H9 (cell line): ENCODE data around the gene NACC1. TPM values are rescaled to one million over a fixed set of nuclear protein-coding genes. Genes with fewer than 3 reads are reported as not detected.
A peak's percentile ranks its signal among the peaks of the same experiment; 100 is the strongest.

Experiments used
- DNase-seq: peaks from one replicate; pipeline ENCODE4 v3.0.0-alpha.2; 2017
- H2AFZ ChIP-seq: one replicate; pipeline ENCODE4 v1.6.1; 2013; ENCODE audit warnings: mild to moderate bottlenecking, low read length, control low read depth, moderate library complexity
- H2AK5ac ChIP-seq: 2 replicates; pipeline ENCODE4 v1.6.1; 2013; ENCODE audit warnings: low read length, control low read depth, mixed read lengths; ENCODE audit not compliant: insufficient read length
- H2BK120ac ChIP-seq: one replicate; pipeline ENCODE4 v1.6.1; 2013; ENCODE audit warnings: low read depth, mild to moderate bottlenecking, low read length, control low read depth, inconsistent platforms; ENCODE audit not compliant: poor library complexity, severe bottlenecking
- H2BK12ac ChIP-seq: 2 replicates; pipeline ENCODE4 v1.6.1; 2013; ENCODE audit warnings: low read length, control low read depth, mixed read lengths, low read depth; ENCODE audit not compliant: insufficient read length
- H2BK15ac ChIP-seq: 2 replicates; pipeline ENCODE4 v1.6.1; 2013; ENCODE audit warnings: low read depth, low read length, control low read depth
- H2BK20ac ChIP-seq: one replicate; pipeline ENCODE4 v1.6.1; 2013; ENCODE audit warnings: low read depth, mild to moderate bottlenecking, low read length, control low read depth, inconsistent platforms; ENCODE audit not compliant: poor library complexity, severe bottlenecking
- H2BK5ac ChIP-seq: 2 replicates; pipeline ENCODE4 v1.6.1; 2013; ENCODE audit warnings: low read length, control low read depth, mixed read lengths; ENCODE audit not compliant: insufficient read length
- H3K14ac ChIP-seq: 2 replicates; pipeline ENCODE4 v1.6.1; 2013; ENCODE audit warnings: low read length, control low read depth; ENCODE audit not compliant: insufficient read depth
- H3K18ac ChIP-seq: 2 replicates; pipeline ENCODE4 v1.6.1; 2013; ENCODE audit warnings: low read depth, mild to moderate bottlenecking, mixed read lengths, low read length, control low read depth; ENCODE audit not compliant: insufficient read length
- H3K23ac ChIP-seq: 2 replicates; pipeline ENCODE4 v1.6.1; 2013; ENCODE audit warnings: low read length, control low read depth, mixed read lengths, low read depth; ENCODE audit not compliant: insufficient read length
- H3K23me2 ChIP-seq: 2 replicates; pipeline ENCODE4 v1.6.1; 2013; ENCODE audit warnings: low read depth, mild to moderate bottlenecking, mixed read lengths, low read length, control low read depth; ENCODE audit not compliant: insufficient read length, poor library complexity, severe bottlenecking
- H3K27ac ChIP-seq: 2 replicates; pipeline ENCODE4 v1.5.1; 2013; ENCODE audit warnings: low read length, control low read depth, mixed read lengths, low read depth; ENCODE audit not compliant: insufficient read length
- H3K27me3 ChIP-seq: 2 replicates; pipeline ENCODE4 v1.6.1; 2013; ENCODE audit warnings: low read length, control low read depth, inconsistent platforms; ENCODE audit not compliant: insufficient read depth
- H3K4ac ChIP-seq: 2 replicates; pipeline ENCODE4 v1.6.1; 2013; ENCODE audit warnings: low read depth, mild to moderate bottlenecking, control low read depth, inconsistent platforms, low read length, moderate library complexity
- H3K4me1 ChIP-seq: 2 replicates; pipeline ENCODE4 v1.6.1; 2013; ENCODE audit warnings: low read length, control low read depth, inconsistent platforms; ENCODE audit not compliant: insufficient read depth
- H3K4me2 ChIP-seq: 2 replicates; pipeline ENCODE4 v1.6.1; 2013; ENCODE audit warnings: low read length, control low read depth, mixed read lengths; ENCODE audit not compliant: insufficient read length, insufficient read depth
- H3K56ac ChIP-seq: 2 replicates; pipeline ENCODE4 v1.6.1; 2013; ENCODE audit warnings: low read depth, mild to moderate bottlenecking, mixed read lengths, low read length, control low read depth; ENCODE audit not compliant: insufficient read length
- H3K79me1 ChIP-seq: 2 replicates; pipeline ENCODE4 v1.6.1; 2013; ENCODE audit warnings: low read depth, mild to moderate bottlenecking, moderate library complexity, low read length, control low read depth, inconsistent platforms; ENCODE audit not compliant: insufficient read depth, poor library complexity, severe bottlenecking
- H3K79me2 ChIP-seq: 2 replicates; pipeline ENCODE4 v1.6.1; 2013; ENCODE audit warnings: low read length, control low read depth, inconsistent platforms; ENCODE audit not compliant: insufficient read depth
- H3K9ac ChIP-seq: 2 replicates; pipeline ENCODE4 v1.6.1; 2013; ENCODE audit warnings: low read length, control low read depth, mixed read lengths; ENCODE audit not compliant: insufficient read length; ENCODE audit errors: extremely low read depth
- H3K9me3 ChIP-seq: one replicate; pipeline ENCODE4 v1.6.1; 2013; ENCODE audit warnings: low read depth, low read length, inconsistent platforms; ENCODE audit not compliant: control insufficient read depth
- H3T11ph ChIP-seq: one replicate; pipeline ENCODE4 v1.6.1; 2013; ENCODE audit warnings: mild to moderate bottlenecking, low read length, control low read depth, inconsistent platforms
- H4K20me1 ChIP-seq: one replicate; pipeline ENCODE4 v1.6.1; 2013; ENCODE audit not compliant: control insufficient read depth, insufficient read length, insufficient read depth
- H4K5ac ChIP-seq: 2 replicates; pipeline ENCODE4 v1.6.1; 2013; ENCODE audit warnings: low read depth, mild to moderate bottlenecking, mixed read lengths, low read length, control low read depth; ENCODE audit not compliant: insufficient read length
- H4K8ac ChIP-seq: replicated peaks from 2 replicates; pipeline ENCODE4 v1.6.1; 2013; ENCODE audit warnings: low read length, control low read depth, mixed read lengths, low read depth; ENCODE audit not compliant: insufficient read length
- H4K91ac ChIP-seq: 2 replicates; pipeline ENCODE4 v1.6.1; 2013; ENCODE audit warnings: low read depth, mild to moderate bottlenecking, moderate library complexity, mixed read lengths, low read length, control low read depth; ENCODE audit not compliant: insufficient read length
- H3K27ac Mint-ChIP-seq, 3 experiments: 2 replicates in 2 of 3; 3 replicates in 1 of 3; pipeline ENCODE4 v1.8.0; 2020 to 2021; ENCODE audit warnings: mixed read lengths in 3 of 3, mild to moderate bottlenecking in 1 of 3, moderate library complexity in 1 of 3
- H3K27me3 Mint-ChIP-seq: 2 replicates; pipeline ENCODE4 v1.8.0; 2021; ENCODE audit warnings: low read depth, mild to moderate bottlenecking, moderate library complexity, mixed read lengths
- H3K36me3 Mint-ChIP-seq, 3 experiments: 2 replicates in 2 of 3; 3 replicates in 1 of 3; pipeline ENCODE4 v1.8.0; 2020 to 2021; ENCODE audit warnings: low read depth in 3 of 3, mixed read lengths in 3 of 3; ENCODE audit not compliant: insufficient read depth in 1 of 3
- H3K4me1 Mint-ChIP-seq, 2 experiments: 2 replicates each; pipeline ENCODE4 v1.8.0; 2020; ENCODE audit warnings: mixed read lengths in 2 of 2
- H3K4me3 Mint-ChIP-seq, 2 experiments: 2 replicates in 1 of 2; 3 replicates in 1 of 2; pipeline ENCODE4 v1.8.0; 2020 to 2021; ENCODE audit warnings: mild to moderate bottlenecking in 2 of 2, mixed read lengths in 2 of 2, moderate library complexity in 1 of 2
- H3K9me3 Mint-ChIP-seq, 2 experiments: 2 replicates in 1 of 2; 3 replicates in 1 of 2; pipeline ENCODE4 v1.8.0; 2020; ENCODE audit warnings: mild to moderate bottlenecking in 2 of 2, mixed read lengths in 2 of 2, moderate library complexity in 1 of 2
- CTCF ChIP-seq: fragments of 200-600 bp; sonication (generic); conservative IDR thresholded peaks from 3 replicates; pipeline ENCODE4 v1.8.0; 2021; ENCODE audit warnings: antibody characterized with exemption, mild to moderate bottlenecking
- WGBS: extraction: QIAGEN DNeasy Blood & Tissue Kit; methylation state at CpG from one replicate; pipeline ENCODE4 v1.1.7; 2013; ENCODE audit warnings: missing lambda C conversion rate, low lambda C conversion rate, mixed read lengths; ENCODE audit not compliant: insufficient read length; ENCODE audit errors: extremely low coverage; 5-methylcytosine and 5-hydroxymethylcytosine counted together
- total RNA-seq: library from RNA; stranded (reverse); gene quantifications from 2 replicates; pipeline ENCODE4 v1.2.1, GENCODE V29; 2021

The NACC1 gene
- total RNA-seq, 1 experiment from 2014 or later = 198 TPM

GRCh38 chr19:13173139-13173737 is 55.2 kb downstream of the NACC1 start:
- H4K20me1 ChIP-seq = no peaks in the 10 kb centered on the region
- no peaks in the 10 kb centered on the region for H3K27me3 Mint-ChIP-seq
- H3K4me3 Mint-ChIP-seq = no peak overlapping the region
- no peaks in the 10 kb centered on the region; the same call in 1 of the 2 replicates for H3K4me1 ChIP-seq
- H2BK12ac ChIP-seq = no peak overlapping the region
- H3K27ac Mint-ChIP-seq = peak overlapping the region in 1 of 3 experiments; percentile 13; a peak in 1 of 7 replicates
- H2BK15ac ChIP-seq = no peak overlapping the region
- H2AK5ac ChIP-seq = no peak overlapping the region
- no peak overlapping the region for H3K9ac ChIP-seq
- peaks cover 2 to 4% (median 2%) of the 10 kb centered on the region in 3 experiments; a peak in 2 of 7 replicates for H3K36me3 Mint-ChIP-seq
- no peaks in the 10 kb centered on the region for H3K9me3 ChIP-seq
- H3K4ac ChIP-seq = no peak overlapping the region
- no peaks in the 10 kb centered on the region for H3K23me2 ChIP-seq
- H3K79me1 ChIP-seq = no peaks in the 10 kb centered on the region
- no peak overlapping the region for H3K23ac ChIP-seq
- no peak overlapping the region for H3K4me2 ChIP-seq
- H2BK20ac ChIP-seq = no peak overlapping the region
- H3K27me3 ChIP-seq = no peaks in the 10 kb centered on the region
- H4K5ac ChIP-seq = no peak overlapping the region
- H4K8ac ChIP-seq = no peak overlapping the region
- H3K79me2 ChIP-seq = no peaks in the 10 kb centered on the region
- no CpG with 5 or more reads among the region's 12 CpGs for WGBS
- H3K4me1 Mint-ChIP-seq = peaks cover 13 to 15% of the 10 kb centered on the region in 2 experiments
- no peak overlapping the region for H2AFZ ChIP-seq
- no peak overlapping the region for H2BK5ac ChIP-seq
- H4K91ac ChIP-seq = no peak overlapping the region
- no peaks in the 10 kb centered on the region for H3K9me3 Mint-ChIP-seq
- no peak overlapping the region for H3K56ac ChIP-seq
- H3K27ac ChIP-seq = no peak overlapping the region
- H3K18ac ChIP-seq = no peak overlapping the region
- no peak overlapping the region for H2BK120ac ChIP-seq
- no peak for DNase-seq
- H3T11ph ChIP-seq = no peak overlapping the region
- TF ChIP-seq CTCF = no peak
- no peak overlapping the region for H3K14ac ChIP-seq
